Stimulated activated CD4-positive, alpha-beta T cell treated with anti-CD3 and anti-CD28 coated beads, Interleukin-4, amount 100 ng/mL, for 1 hour (primary cell): ENCODE results near the gene TSPAN4.

Source experiments
- DNase-seq: peaks from one replicate; pipeline ENCODE4 v3.0.0-alpha.2; 2020

TSPAN4 gene

GRCh38 chr11:868394-868793, 25.7 kb downstream of the TSPAN4 start:
- no peak for DNase-seq

- no peak for DNase-seq
Observed at GRCh38 chr11:868802-869201, 26.1 kb downstream of the TSPAN4 start.

- DNase-seq = no peak
Observed at GRCh38 chr11:869399-870126, 26.9 kb downstream of the TSPAN4 start.

GRCh38 chr11:870127-870413, 27.4 kb downstream of the TSPAN4 start:
- no peak for DNase-seq

- no peak for DNase-seq
Observed at GRCh38 chr11:870418-870817, 27.8 kb downstream of the TSPAN4 start.

GRCh38 chr11:871472-871871, 28.8 kb downstream of the TSPAN4 start:
- DNase-seq = no peak

GRCh38 chr11:872799-873198, 30.1 kb downstream of the TSPAN4 start:
- DNase-seq = no peak

GRCh38 chr11:873706-874105, 31.1 kb downstream of the TSPAN4 start:
- DNase-seq = no peak

DNA sequence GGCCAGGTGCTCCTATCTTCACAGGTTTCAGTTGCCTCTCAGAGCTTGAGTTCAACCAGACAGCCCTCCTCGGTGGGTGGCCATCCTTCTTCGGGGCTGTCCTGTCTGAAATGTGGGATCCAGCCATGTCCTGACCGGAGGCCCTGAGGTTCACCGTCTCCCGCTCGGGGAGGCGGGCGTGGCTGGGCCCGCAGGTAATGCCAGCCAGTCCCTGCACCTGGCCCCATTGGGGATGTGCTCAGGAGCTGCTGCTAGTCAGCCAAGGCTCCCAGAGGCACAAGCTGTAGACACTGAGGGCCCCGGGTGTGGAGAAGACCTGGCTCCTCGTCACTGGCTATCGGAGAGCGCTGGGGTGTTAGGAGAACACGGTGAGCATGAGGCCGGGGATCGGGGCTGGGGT, 32.6 kb downstream of the TSPAN4 start:
- DNase-seq = no peak

GRCh38 chr11:875769-876301, 33.2 kb downstream of the TSPAN4 start:
- no peak for DNase-seq

GRCh38 chr11:876545-876944, 33.9 kb downstream of the TSPAN4 start:
- DNase-seq = no peak

DNA sequence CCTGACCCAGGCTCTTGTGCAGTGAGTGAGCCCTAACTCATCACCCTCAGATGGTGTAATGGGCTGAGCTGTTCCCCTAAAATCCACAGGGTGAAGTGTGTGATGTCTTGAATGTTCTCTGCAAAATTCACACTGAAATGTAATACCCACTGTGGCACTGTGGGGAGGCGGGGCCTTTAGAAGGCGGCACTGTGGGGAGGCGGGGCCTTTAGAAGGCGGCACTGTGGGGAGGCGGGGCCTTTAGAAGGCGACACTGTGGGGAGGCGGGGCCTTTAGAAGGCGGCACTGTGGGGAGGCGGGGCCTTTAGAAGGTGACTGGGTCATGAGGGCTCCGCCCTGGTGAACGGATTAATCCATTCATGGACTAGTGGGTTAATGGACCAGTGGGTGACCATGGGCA, 34.9 kb downstream of the TSPAN4 start:
- no peak for DNase-seq

DNA sequence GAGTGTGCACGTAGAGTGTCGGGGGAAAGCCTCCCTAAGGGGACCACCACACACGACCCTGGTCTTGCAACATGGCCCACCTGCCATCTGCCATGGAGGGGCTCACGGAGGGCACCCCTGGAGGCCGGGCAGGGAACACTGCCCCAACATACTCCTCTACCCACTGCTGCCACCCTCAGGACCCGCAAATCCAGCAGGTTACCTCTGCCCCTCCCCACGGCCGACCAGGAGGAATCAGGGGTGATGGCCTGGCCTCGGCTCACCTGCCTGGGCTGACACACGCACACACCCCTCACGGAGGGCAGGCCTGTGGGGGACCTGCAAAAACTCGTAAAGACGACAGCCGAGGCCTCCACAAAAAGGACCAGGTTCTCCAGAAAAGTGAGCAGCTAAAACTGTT, 37.8 kb downstream of the TSPAN4 start:
- DNase-seq = no peak

GRCh38 chr11:882596-882995, 39.9 kb downstream of the TSPAN4 start:
- DNase-seq = no peak

DNA sequence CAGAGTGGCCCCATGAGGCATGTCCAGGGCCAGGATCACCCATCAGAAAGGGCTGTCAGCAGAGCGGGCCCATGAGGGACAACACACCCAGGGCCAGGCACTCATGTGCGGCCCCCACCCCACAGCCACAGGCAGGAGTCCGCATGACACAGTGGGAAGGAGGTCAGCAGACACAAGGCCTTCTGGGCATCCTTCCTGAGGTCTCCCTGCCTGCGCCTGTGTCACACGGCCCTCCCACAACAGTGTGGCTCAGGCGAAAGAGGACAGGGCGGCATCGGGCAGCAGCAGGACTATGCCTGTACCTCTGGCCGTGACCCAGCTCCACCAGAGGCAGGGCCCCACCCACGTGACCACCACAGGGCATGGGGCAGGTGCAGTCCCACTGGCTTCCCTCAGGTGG, 40.9 kb downstream of the TSPAN4 start:
- DNase-seq = no peak

- DNase-seq = no peak
Observed at GRCh38 chr11:884578-885070, 42.0 kb downstream of the TSPAN4 start.

DNA sequence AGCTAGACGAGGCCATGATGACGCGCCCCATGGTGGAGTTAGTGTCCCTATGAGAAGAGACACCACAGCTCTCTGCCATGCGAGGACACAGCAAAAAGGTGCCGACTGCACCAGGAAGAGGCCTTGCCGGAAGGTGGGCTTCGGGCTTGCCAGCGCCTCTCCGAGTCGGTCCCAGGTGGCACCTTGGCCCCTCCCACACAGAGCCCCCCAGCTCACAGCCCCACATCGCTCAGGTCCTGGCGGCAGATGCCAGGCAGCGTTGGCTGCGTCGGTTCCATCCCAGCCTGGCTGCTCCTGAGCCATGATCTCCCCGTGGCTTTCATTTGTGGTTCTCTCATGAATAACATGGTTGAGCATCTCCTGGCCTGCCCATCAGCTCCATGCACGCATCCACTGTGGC, 43.9 kb downstream of the TSPAN4 start:
- no peak for DNase-seq

GRCh38 chr11:887589-887988, 44.9 kb downstream of the TSPAN4 start:
- DNase-seq = no peak

DNA sequence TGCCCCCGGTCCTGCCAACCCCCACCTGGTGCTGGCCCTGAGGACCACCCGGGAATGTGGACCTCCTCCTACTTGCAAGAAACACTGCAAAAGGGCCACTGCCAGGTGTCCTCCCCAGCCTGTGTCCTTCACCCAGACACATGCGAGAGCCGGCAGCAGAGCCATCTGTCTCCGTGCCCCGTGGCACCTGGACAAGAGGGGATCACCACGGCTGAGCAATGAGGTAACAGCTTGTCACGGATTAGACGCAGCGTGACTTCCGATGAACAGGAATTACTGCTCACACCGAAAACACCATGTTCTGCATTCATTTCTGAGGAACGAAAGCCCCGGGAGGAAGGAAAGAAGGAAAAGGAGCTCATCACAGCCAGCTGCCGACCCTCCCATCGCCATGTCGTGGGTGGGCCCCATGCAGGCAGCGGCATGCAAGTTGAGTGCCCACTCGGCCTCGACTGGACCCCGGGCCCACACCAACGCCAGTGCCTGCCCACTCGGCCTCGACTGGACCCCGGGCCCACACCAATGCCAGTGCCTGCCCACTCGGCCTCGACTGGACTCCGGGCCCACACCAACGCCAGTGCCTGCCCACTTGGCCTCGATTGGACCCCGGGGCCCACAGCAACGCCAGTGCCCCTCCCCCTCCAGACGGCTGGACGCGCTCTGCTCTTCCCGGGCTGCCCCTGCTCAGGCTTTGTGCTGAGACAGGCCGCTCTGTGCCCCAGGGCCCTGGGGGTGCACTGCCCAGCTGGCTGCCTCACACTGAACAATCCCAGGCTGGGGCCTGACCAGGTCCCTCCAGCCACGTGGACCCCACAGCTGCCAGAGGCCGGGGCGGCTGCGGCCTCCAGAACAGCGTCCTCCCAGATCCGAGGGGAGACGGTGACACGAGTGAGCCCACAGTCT, 45.9 kb downstream of the TSPAN4 start:
- DNase-seq = no peak

GRCh38 chr11:889257-889656, 46.6 kb downstream of the TSPAN4 start:
- no peak for DNase-seq

DNA sequence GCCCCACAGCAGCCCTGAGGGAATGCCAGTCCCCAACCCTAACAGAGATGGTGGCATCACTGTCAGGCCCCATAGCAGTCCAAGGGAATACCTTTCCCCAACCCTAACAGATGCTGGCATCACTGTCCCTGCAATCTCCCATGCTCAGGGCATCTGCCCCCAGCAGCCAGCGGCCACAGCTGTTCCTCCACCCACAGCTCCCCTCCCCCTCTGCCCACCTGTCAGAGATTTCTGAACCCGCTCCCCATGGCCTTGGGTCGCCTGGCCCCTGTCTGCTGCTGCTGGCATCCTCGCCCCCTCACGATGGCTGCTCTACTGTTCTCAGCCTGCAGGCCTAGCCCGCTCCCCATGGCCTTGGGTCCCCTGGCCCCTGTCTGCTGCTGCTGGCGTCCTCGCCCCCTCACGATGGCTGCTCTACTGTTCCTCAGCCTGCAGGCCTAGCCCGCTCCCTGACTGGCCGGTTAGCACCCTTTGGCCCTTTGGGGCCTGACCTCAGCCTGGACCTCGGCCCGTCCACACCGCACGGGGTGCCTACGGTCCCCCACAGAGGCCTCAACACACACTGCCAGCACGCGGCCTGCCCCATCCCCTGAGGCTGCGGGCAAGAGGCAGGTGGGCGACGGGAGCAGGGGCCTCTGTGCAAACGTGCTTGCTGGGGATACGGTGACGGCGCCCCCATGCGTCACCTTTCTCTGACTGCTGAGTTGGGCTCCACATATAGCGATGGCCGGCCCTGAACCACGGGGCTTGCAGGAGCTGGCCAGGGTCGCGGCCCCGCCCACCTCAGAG, 47.2 kb downstream of the TSPAN4 start:
- DNase-seq = no peak

GRCh38 chr11:890794-891540, 48.3 kb downstream of the TSPAN4 start:
- DNase-seq = no peak
